Posterior vena cava (tissue), 2 donors: ENCODE measurements around the gene IFNA14. TPM values are rescaled to one million over a fixed set of nuclear protein-coding genes. Genes with fewer than 3 reads are reported as not detected.
"Not testable (repeated sequence)": the region's sequence is repeated elsewhere in the genome, so short reads cannot be mapped to it uniquely, and the experiment has no call there.

Experiments
- DNase-seq: peaks from one replicate; pipeline ENCODE4 v3.0.0-alpha.2; 2020; ENCODE audit warnings: low spot score
- intact Hi-C, 2 donors: fragments of 100-400 bp; cut with DNase I; formaldehyde crosslinking; loops; one replicate each; pipeline versions ENCODE4 v1.14.1 to v1.14.2; 2022 to 2023
- long read RNA-seq, 2 donors: library from polyadenylated mRNA; unstranded; transcript quantifications; one replicate each; pipeline ENCODE4 v2.0.0, GENCODE V29; 2020 to 2021
- total RNA-seq, 2 donors: library from RNA; stranded (reverse); fragmentation: NEBNext Ultra II Directional; extraction: Animal tissue kit (Norgen Biotek cat#: 25700); gene quantifications; one replicate each; pipeline ENCODE4 v1.2.1, GENCODE V29; 2021
- donor health status: DM: yes; HTN: yes; CAD: no.
- donor health status: DM: yes; HTN: yes; CAD: no.

IFNA14 gene
- total RNA-seq = not detected
- long read RNA-seq, donor 1 = 0 reads
- long read RNA-seq, donor 2 = 0 reads

GRCh38 chr9:21239911-21240310 is at the start of gene IFNA14:
Gene IFNA14 (minus strand): TSS chr9:21240005. CDS start chr9:21239935, 70 bp downstream.
- no peak for DNase-seq
- intact Hi-C loops = no loop called here

GRCh38 chr9:21287280-21287679 is 47.5 kb upstream of the IFNA14 start:
- DNase-seq = no peak
- intact Hi-C loops = no loop called here

GRCh38 chr9:21286659-21287058 is 46.9 kb upstream of the IFNA14 start:
- intact Hi-C loops = no loop called here

GRCh38 chr9:21286099-21286498 is 46.3 kb upstream of the IFNA14 start:
- DNase-seq = no peak
- intact Hi-C loops = no loop called here

More at GRCh38 chr9:21286659-21287058, 46.9 kb upstream of the IFNA14 start:
- DNase-seq = no peak

GRCh38 chr9:21281275-21281674 is 41.5 kb upstream of the IFNA14 start:
- intact Hi-C loops = no loop called here
- DNase-seq = no peak

GRCh38 chr9:21268347-21268657 is 28.5 kb upstream of the IFNA14 start:
- DNase-seq = no peak
- intact Hi-C loops = no loop called here

GRCh38 chr9:21267485-21268346 is 27.9 kb upstream of the IFNA14 start:
- intact Hi-C loops = no loop called here
- DNase-seq = no peak

GRCh38 chr9:21266733-21267484 is 27.1 kb upstream of the IFNA14 start:
- DNase-seq = no peak
- intact Hi-C loops = no loop called here

GRCh38 chr9:21265421-21266189 is 25.8 kb upstream of the IFNA14 start:
- no peak for DNase-seq
- intact Hi-C loops = no loop called here

GRCh38 chr9:21255538-21256212 is 15.9 kb upstream of the IFNA14 start:
- intact Hi-C loops = no loop called here
- no peak for DNase-seq

GRCh38 chr9:21252721-21253547 is 13.1 kb upstream of the IFNA14 start:
- DNase-seq = no peak
- intact Hi-C loops = no loop called here

- intact Hi-C loops = no loop called here
- no peak for DNase-seq
These were observed 11.8 kb upstream of the IFNA14 start for GRCh38 chr9:21251638-21252037.

- intact Hi-C loops = no loop called here
- DNase-seq = no peak
These were observed 11.4 kb upstream of the IFNA14 start for GRCh38 chr9:21251190-21251589.

GRCh38 chr9:21244836-21245235 is 5.0 kb upstream of the IFNA14 start:
- intact Hi-C loops = no loop called here
- DNase-seq = no peak

- intact Hi-C loops, DNase-seq: not testable (repeated sequence)
These were observed 3.5 kb downstream of the IFNA14 start for GRCh38 chr9:21236360-21236714.

GRCh38 chr9:21235468-21236359 is 4.1 kb downstream of the IFNA14 start:
- DNase-seq, intact Hi-C loops: not testable (repeated sequence)

- intact Hi-C loops = no loop called here
- no peak for DNase-seq
These were observed 5.6 kb downstream of the IFNA14 start for GRCh38 chr9:21234153-21234687.
